Measurements from ENCODE around the gene RAI1. TPM values are rescaled to one million over a fixed set of nuclear protein-coding genes. Genes with fewer than 3 reads are reported as not detected.
A peak's percentile ranks its signal among the peaks of the same experiment; 100 is the strongest.

The RAI1 gene
- total and polyA plus RNA-seq, 4 experiments from 2014 or later = 0.35 to 19.5 (median 9.7) TPM

GRCh38 chr17:17700251-17700969 lies 19.2 kb downstream of the RAI1 start:
- H3K27me3 ChIP-seq (ENCODE audit: insufficient read depth, low read length) = no peaks in the 10 kb centered on the region
- H3K4me1 ChIP-seq (ENCODE audit: insufficient read depth, low read length) = peaks cover 4% of the 10 kb centered on the region
- H3K36me3 ChIP-seq (ENCODE audit: insufficient read depth, low read length) = no peaks in the 10 kb centered on the region
- H3K27ac ChIP-seq (ENCODE audit: low read depth, low read length) = no peak overlapping the region
- no peak overlapping the region for H3K4me3 ChIP-seq (ENCODE audit: low read length in 2 of 2)
- no peaks in the 10 kb centered on the region for H3K36me3 Mint-ChIP-seq
- no peaks in the 10 kb centered on the region for H3K27me3 Mint-ChIP-seq
- ChIA-PET POLR2A (ENCODE audit: partially characterized antibody) (no interaction called here), CTCF (ENCODE audit: partially characterized antibody) (no interaction called here)
- peaks cover 4 to 20% (median 6%) of the 10 kb centered on the region in 4 donors for H3K4me1 Mint-ChIP-seq
- no peak overlapping the region for H3K27ac Mint-ChIP-seq
- intact Hi-C loops (cut with micrococcal nuclease) = no loop called here
- H3K9me3 Mint-ChIP-seq = peaks cover 0 to 2% (median 0%) of the 10 kb centered on the region in 8 donors
- H3K9me3 ChIP-seq (ENCODE audit: control insufficient read depth in 1 of 2, low read length in 2 of 2) = no peaks in the 10 kb centered on the region
- no peak for DNase-seq
- no peak overlapping the region for H3K4me3 Mint-ChIP-seq

- no peak overlapping the region for H3K4me3 ChIP-seq (ENCODE audit: low read length in 2 of 2)
- Mint-ChIP-seq H3K4me1 (peaks cover 1 to 13% (median 4%) of the 10 kb centered on the region in 4 donors), H3K27me3 (no peaks in the 10 kb centered on the region), H3K36me3 (peaks cover 0 to 1% of the 10 kb centered on the region in 2 donors), H3K27ac (no peak overlapping the region), H3K4me3 (peak overlapping the region in 1 of 8 donors; percentile 6), H3K9me3 (peaks cover 0 to 2% (median 0%) of the 10 kb centered on the region in 8 donors)
- no peak overlapping the region for H3K27ac ChIP-seq (ENCODE audit: low read depth, low read length)
- no peak for DNase-seq
- no peaks in the 10 kb centered on the region for H3K9me3 ChIP-seq (ENCODE audit: control insufficient read depth in 1 of 2, low read length in 2 of 2)
- ChIA-PET CTCF (ENCODE audit: partially characterized antibody) (no interaction called here), POLR2A (ENCODE audit: partially characterized antibody) (no interaction called here)
- intact Hi-C loops (cut with micrococcal nuclease) = no loop called here
- no peaks in the 10 kb centered on the region for H3K36me3 ChIP-seq (ENCODE audit: insufficient read depth, low read length)
- no peaks in the 10 kb centered on the region for H3K4me1 ChIP-seq (ENCODE audit: insufficient read depth, low read length)
- no peaks in the 10 kb centered on the region for H3K27me3 ChIP-seq (ENCODE audit: insufficient read depth, low read length)
Observed at GRCh38 chr17:17701112-17701511, 19.9 kb downstream of the RAI1 start.

DNA sequence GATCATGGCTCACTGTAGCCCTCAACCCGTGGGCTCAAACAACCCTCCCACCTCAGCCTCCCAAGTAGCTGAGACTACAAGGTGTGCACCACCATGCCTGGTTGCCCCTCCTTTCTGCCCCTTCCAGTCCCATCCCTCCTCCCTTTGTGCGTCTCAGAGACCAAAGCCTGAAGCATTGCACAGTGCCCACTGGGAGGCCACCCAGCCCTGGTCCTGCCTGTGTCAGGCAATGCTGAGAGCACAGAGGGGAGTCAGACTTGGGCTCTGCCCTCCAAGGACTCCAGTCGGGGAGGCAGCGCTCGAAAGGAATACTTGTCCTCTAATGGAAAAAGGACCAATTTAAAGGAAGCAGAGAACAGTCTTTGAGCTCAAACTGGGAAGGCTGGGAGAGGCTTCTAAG lies 20.4 kb downstream of the RAI1 start:
- DNase-seq = no peak
- Mint-ChIP-seq H3K9me3 (no peaks in the 10 kb centered on the region), H3K4me1 (peaks cover 2 to 8% (median 5%) of the 10 kb centered on the region in 4 donors), H3K4me3 (no peak overlapping the region), H3K27ac (peak overlapping the region in 1 of 7 donors; percentile 57), H3K27me3 (no peaks in the 10 kb centered on the region), H3K36me3 (peaks cover 0 to 2% of the 10 kb centered on the region in 2 donors)
- intact Hi-C loops (cut with micrococcal nuclease) = no loop called here
- ChIA-PET CTCF (ENCODE audit: partially characterized antibody) (no interaction called here), POLR2A (ENCODE audit: partially characterized antibody) (no interaction called here)
- Histone ChIP-seq H3K36me3 (ENCODE audit: insufficient read depth, low read length) (no peaks in the 10 kb centered on the region), H3K27me3 (ENCODE audit: insufficient read depth, low read length) (no peaks in the 10 kb centered on the region), H3K4me3 (ENCODE audit: low read length in 2 of 2) (no peak overlapping the region), H3K9me3 (ENCODE audit: control insufficient read depth in 1 of 2, low read length in 2 of 2) (no peaks in the 10 kb centered on the region), H3K4me1 (ENCODE audit: insufficient read depth, low read length) (no peaks in the 10 kb centered on the region), H3K27ac (ENCODE audit: low read depth, low read length) (no peak overlapping the region)

DNA sequence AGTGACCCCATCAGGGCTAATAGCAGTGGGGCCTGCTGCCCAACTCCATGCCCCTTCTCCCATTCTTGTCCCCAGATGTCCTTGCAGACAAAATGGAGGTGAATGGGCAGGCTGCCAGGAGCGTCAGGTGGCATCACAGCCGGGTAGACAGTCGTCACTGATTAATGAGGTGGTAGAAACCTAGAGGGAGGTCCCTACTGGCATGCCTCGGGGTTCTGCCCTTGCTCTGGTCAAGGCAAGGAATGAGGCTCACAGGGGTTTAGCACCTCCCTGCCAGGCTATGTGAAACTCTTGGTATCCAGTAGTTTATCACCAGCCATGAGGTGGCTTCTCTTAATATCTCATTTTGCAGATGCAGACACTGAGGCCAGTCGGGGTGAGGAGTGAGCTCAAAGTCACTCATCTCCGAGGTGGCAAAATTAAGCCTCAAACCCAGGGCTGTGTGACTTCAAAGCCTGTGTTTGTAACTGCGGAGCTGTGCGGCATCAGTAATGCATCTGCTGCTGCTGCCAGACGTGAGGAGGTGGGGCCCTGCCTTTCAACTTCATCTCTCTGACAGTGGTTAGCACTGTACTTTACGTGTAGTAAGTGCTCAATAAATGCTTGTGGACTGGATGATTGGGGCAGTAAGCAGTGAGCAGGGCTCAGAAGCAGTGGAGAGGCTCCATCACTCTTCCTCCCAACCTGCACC lies 21.3 kb downstream of the RAI1 start:
- H3K36me3 Mint-ChIP-seq = peaks cover 0 to 2% of the 10 kb centered on the region in 2 donors
- no peak for DNase-seq
- H3K4me3 ChIP-seq (ENCODE audit: low read length in 2 of 2) = no peak overlapping the region
- H3K9me3 ChIP-seq (ENCODE audit: control insufficient read depth in 1 of 2, low read length in 2 of 2) = no peaks in the 10 kb centered on the region
- H3K4me1 Mint-ChIP-seq = peaks cover 0 to 6% (median 1%) of the 10 kb centered on the region in 4 donors
- intact Hi-C loops (cut with micrococcal nuclease) = no loop called here
- no peaks in the 10 kb centered on the region for H3K27me3 Mint-ChIP-seq
- ChIA-PET CTCF (ENCODE audit: partially characterized antibody) (no interaction called here), POLR2A (ENCODE audit: partially characterized antibody) (no interaction called here)
- H3K36me3 ChIP-seq (ENCODE audit: insufficient read depth, low read length) = no peaks in the 10 kb centered on the region
- peak overlapping the region in 1 of 7 donors; percentile 15 for H3K27ac Mint-ChIP-seq
- H3K9me3 Mint-ChIP-seq = no peaks in the 10 kb centered on the region
- H3K4me1 ChIP-seq (ENCODE audit: insufficient read depth, low read length) = no peaks in the 10 kb centered on the region
- no peak overlapping the region for H3K4me3 Mint-ChIP-seq
- no peak overlapping the region for H3K27ac ChIP-seq (ENCODE audit: low read depth, low read length)
- H3K27me3 ChIP-seq (ENCODE audit: insufficient read depth, low read length) = no peaks in the 10 kb centered on the region

DNA sequence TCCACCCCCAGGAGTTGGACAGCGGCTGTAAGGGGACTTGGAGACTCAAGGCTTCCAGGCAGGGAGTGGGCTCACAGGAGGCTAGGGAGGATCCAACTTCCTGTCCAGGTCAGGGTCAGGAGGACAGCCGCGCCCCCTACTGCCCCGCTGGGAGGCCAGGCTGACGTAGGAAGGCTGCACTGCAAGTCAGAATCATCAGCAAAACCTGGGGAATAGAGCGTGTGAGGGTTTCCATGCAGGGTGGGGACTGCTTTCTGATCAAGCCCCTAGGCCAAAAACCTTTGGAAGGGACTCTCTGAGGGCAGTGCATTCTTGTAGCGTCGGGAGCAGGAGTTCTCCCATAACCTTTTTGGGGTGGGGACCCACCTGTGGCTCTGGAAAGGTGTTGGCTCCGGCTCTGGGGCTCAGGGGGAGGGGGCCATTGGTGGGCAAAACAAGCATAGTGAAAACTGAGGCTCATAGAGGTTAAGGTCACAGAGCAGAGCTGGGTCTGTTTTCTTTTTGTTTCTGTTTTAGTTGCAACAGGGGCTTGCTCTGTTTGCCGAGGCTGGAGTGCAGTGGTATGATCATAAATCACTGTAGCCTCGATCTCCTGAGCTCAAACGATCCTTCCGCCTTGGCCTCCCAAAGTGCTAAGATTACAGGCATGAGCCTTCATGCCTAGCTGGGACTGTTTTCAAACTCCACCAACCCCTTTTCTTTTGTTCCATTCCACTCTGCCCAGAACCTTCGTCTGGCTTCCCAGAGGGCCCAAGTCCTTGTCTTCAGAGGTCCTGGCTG lies 22.1 kb downstream of the RAI1 start:
- no peaks in the 10 kb centered on the region for H3K27me3 Mint-ChIP-seq
- POLR2A ChIA-PET (ENCODE audit: partially characterized antibody) = no interaction called here
- H3K27ac Mint-ChIP-seq = peak overlapping the region in 1 of 7 donors; percentile 43

GRCh38 chr17:17704931-17705330 lies 23.7 kb downstream of the RAI1 start:
- H3K4me3 ChIP-seq (ENCODE audit: low read length in 2 of 2) = no peak overlapping the region
- peaks cover 0 to 6% (median 0%) of the 10 kb centered on the region in 4 donors for H3K4me1 Mint-ChIP-seq
- intact Hi-C loops (cut with micrococcal nuclease) = no loop called here
- H3K36me3 Mint-ChIP-seq = peaks cover 2 to 3% of the 10 kb centered on the region in 2 donors
- no peaks in the 10 kb centered on the region for H3K9me3 Mint-ChIP-seq
- no peak overlapping the region for H3K27ac Mint-ChIP-seq
- no peaks in the 10 kb centered on the region for H3K36me3 ChIP-seq (ENCODE audit: insufficient read depth, low read length)
- no peaks in the 10 kb centered on the region for H3K27me3 ChIP-seq (ENCODE audit: insufficient read depth, low read length)
- H3K27me3 Mint-ChIP-seq = no peaks in the 10 kb centered on the region
- no peak overlapping the region for H3K27ac ChIP-seq (ENCODE audit: low read depth, low read length)
- H3K4me3 Mint-ChIP-seq = no peak overlapping the region
- H3K4me1 ChIP-seq (ENCODE audit: insufficient read depth, low read length) = no peaks in the 10 kb centered on the region
- ChIA-PET POLR2A (ENCODE audit: partially characterized antibody) (no interaction called here), CTCF (ENCODE audit: partially characterized antibody) (no interaction called here)
- no peak for DNase-seq
- H3K9me3 ChIP-seq (ENCODE audit: control insufficient read depth in 1 of 2, low read length in 2 of 2) = no peaks in the 10 kb centered on the region

More for the DNA sequence above, 22.1 kb downstream of the RAI1 start:
- Mint-ChIP-seq H3K4me1 (peaks cover 0 to 6% (median under 1%) of the 10 kb centered on the region in 4 donors), H3K9me3 (no peaks in the 10 kb centered on the region), H3K4me3 (no peak overlapping the region), H3K36me3 (peaks cover 0 to 2% of the 10 kb centered on the region in 2 donors)
- Histone ChIP-seq H3K36me3 (ENCODE audit: insufficient read depth, low read length) (no peaks in the 10 kb centered on the region), H3K4me1 (ENCODE audit: insufficient read depth, low read length) (no peaks in the 10 kb centered on the region), H3K27ac (ENCODE audit: low read depth, low read length) (no peak overlapping the region), H3K27me3 (ENCODE audit: insufficient read depth, low read length) (no peaks in the 10 kb centered on the region), H3K9me3 (ENCODE audit: control insufficient read depth in 1 of 2, low read length in 2 of 2) (no peaks in the 10 kb centered on the region), H3K4me3 (ENCODE audit: low read length in 2 of 2) (no peak overlapping the region)
- intact Hi-C loops (cut with micrococcal nuclease) = no loop called here
- CTCF ChIA-PET (ENCODE audit: partially characterized antibody) = no interaction called here
- no peak for DNase-seq
